GOT3 (cell line): ENCODE results near the gene NPNT.
"Not testable (repeated sequence)": the region's sequence is repeated elsewhere in the genome, so short reads cannot be mapped to it uniquely, and the experiment has no call there.

Experiments used
- DNase-seq: peaks from one replicate; lab custom pipeline; 2025; ENCODE audit warnings: mixed read lengths; lab: John Stamatoyannopoulos, UW

NPNT gene

DNA sequence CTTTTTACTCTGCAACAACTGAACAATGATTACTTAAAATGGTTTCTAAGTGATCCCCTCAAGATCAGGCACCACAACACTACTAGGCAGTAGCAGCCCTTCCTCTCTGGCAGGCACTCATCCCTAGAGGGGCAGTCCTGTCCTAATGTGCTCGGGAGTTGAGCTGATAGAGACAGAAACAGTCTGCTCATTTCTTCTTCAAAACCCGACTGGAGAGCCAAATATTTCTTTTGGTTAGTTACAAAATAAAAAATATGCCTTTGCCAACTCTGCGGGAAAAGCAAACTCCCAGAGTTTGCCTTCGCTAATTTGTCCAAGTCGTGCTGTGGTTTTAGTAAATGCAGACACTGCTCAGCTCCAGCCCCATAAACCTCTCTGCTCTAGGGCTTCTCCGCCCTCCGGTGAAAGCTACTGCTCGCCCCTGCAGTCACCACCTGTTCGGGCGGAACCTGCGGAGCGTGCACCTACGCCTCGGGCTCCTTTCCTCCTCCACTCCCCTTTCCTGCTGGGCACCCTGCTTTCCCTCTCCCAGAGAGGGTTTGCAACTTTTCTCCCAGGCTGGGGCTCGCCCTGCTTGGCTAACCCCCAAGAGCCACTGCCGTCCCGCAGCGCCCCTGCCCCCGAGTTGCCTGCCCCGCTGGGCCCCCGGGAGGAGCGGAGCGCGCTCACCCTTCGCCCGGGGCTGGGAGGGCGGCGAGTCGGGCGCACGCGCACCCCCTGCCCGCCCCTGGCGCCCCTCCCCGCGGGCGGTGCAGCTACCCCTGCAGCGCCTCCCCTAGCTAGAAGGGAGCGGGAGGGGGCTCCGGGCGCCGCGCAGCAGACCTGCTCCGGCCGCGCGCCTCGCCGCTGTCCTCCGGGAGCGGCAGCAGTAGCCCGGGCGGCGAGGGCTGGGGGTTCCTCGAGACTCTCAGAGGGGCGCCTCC lies at the start of gene NPNT:
TSS of gene NPNT (plus strand) at position 812 of the 923 bp plus-strand sequence. CDS start 182 bp downstream, outside the sequence.
- DNase-seq = no peak

GRCh38 chr4:105845559-105845958 lies 49.7 kb upstream of the NPNT start:
- no peak for DNase-seq

DNA sequence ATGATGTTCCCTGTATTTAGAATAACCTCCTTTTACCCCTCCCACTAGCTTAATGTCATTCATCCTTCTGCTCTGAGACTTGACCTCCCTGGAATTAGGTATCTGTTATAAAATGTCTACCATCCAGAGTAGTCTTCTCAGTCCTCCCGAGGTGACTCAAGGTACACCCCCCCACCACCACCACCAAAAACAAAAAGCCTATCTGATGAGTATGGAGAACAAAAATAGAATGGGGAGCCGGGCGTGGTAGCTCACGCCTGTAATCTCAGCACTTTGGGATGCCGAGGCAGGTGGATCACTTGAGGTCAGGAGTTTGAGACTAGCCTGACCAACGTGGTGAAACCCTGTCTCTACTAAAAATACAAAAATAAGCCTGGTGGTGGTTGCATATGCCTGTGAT lies 46.9 kb upstream of the NPNT start:
- DNase-seq = not testable (repeated sequence)

DNA sequence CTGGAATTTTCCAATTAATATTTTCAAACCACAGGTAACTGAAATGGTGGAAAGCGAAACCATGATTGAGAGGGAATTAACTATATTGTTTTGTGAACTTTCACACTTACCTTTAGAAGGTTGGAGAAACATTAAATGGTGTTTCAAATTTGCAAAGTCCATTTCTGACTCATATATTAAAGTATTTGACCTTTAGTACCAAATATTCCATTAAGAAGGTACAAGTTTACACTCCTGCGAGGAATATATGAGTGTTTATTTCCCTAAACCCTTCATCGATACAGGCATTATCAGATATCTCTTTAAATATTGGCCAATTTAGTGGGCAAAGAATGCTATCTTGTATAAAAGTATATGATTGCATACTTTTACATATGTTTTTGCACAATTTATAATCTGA lies 44.1 kb upstream of the NPNT start:
- no peak for DNase-seq

DNA sequence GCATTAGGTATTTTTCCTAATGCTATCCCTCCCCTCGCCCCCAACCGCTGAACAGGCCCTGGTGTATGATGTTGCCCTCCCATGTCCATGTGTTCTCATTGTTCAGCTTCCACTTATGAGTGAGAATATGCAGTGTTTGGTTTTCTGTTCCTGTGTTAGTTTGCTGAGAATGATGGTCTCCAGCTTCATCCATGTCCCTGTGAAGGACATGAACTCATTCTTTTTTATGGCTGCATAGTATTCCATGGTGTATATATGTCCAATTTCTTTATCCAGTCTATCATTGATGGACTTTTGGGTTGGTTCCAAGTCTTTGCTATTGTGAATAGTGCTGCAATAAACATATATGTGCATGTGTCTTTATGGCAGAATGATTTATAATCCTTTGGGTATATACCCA lies 43.0 kb upstream of the NPNT start:
- not testable (repeated sequence) for DNase-seq

DNA sequence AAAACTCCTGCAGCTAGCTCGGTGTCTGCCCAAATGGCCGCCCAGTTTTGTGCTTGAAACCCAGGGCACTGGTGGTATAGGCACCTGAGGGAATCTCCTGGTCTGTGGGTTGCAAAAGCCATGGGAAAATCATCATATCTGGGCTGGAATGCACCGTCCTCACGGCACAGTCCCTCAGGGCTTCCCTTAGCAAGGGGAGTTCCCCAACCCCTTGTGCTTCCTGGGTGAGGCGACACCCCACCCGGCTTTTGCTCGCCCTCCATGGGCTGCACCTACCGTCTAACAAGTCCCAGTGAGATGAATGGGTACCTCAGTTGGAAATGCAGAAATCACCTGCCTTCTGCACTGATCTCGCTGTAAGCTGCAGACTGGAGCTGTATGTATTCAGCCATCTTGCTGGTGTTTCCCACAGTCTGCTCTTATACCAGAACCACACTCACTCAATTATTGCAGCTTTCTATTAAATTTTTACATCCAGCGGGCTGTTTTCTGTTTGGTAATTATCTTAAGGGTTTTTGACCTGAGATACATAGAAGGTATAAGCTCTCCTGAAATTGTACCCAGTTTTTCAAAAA lies 36.7 kb upstream of the NPNT start:
- DNase-seq = no peak

GRCh38 chr4:105859233-105859632 lies 36.0 kb upstream of the NPNT start:
- no peak for DNase-seq

DNA sequence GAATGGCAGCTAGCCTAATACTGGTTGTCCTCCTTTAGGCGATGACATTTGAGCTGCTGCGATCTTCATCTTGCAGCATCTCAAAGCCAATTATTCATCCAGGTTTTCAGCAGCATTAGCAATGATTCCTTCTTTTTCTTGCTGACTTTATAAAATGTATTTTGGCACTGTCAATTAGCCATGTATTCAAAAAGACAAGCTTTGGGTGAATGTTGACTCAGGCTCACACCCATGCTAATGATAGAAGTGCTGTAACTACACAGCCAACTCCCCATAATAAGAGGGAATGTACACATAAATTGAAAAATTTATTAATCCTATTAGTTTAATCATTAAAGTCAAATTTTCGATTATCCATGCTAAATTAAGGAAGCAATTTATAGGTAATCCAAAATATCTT lies 24.3 kb upstream of the NPNT start:
- DNase-seq = no peak

DNA sequence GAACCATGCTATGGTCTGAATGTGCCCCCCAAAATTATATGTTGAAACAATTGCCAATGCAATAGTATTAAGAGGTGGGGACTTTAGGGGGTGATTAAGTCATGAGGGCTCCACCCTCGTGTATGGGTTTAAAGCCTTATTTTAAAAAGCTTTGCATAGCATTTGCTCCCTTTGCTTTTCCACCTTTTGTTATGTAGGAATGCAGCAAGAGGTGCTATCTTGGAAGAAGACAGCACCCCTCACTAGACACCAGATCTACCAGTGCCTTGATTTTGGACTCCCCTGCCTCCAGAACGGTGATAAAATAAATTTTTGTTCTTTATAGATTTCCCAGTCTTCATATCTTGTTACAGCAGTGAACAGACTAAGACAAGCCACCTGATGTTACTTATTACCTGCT lies 23.3 kb upstream of the NPNT start:
- DNase-seq = no peak

DNA sequence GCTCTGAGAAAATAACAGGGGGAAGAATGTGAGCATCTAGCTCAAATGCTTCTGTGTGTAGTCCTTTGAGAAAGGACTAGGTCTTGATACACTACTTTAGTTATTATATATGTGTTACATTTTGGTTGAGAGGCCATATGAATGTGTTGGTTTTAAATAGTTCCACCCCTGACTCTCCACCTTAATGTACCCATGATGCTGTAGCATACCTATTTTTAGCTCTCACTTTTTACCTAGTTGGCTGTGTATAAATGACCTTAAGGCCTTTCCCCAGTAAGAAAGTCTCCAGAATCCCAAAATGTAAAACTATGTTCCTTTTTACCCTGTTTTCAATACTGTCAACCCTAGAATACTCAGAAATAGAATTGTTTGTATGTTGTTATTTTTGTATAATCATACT lies 20.0 kb upstream of the NPNT start:
- no peak for DNase-seq

- DNase-seq = no peak
Observed at GRCh38 chr4:105878668-105879067, 16.6 kb upstream of the NPNT start.

DNA sequence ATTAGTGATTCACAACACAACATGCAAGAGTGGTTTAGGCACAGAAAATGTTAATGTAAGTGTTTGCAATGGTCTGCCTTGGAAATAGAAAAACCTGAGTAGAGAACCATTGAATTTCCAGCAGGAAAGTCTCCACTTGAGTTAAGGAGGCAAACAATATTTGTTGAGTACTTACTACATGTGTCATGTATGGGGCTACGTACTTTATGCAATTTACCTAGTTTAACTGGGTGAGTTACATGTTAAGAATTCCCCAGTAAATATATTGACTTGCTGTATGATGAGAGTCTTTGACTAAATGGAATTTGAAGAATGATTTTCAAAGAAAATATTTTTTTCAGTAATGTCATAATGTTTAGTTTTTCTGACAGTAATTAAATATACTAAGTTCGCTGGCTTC lies 7.8 kb upstream of the NPNT start:
- no peak for DNase-seq

DNA sequence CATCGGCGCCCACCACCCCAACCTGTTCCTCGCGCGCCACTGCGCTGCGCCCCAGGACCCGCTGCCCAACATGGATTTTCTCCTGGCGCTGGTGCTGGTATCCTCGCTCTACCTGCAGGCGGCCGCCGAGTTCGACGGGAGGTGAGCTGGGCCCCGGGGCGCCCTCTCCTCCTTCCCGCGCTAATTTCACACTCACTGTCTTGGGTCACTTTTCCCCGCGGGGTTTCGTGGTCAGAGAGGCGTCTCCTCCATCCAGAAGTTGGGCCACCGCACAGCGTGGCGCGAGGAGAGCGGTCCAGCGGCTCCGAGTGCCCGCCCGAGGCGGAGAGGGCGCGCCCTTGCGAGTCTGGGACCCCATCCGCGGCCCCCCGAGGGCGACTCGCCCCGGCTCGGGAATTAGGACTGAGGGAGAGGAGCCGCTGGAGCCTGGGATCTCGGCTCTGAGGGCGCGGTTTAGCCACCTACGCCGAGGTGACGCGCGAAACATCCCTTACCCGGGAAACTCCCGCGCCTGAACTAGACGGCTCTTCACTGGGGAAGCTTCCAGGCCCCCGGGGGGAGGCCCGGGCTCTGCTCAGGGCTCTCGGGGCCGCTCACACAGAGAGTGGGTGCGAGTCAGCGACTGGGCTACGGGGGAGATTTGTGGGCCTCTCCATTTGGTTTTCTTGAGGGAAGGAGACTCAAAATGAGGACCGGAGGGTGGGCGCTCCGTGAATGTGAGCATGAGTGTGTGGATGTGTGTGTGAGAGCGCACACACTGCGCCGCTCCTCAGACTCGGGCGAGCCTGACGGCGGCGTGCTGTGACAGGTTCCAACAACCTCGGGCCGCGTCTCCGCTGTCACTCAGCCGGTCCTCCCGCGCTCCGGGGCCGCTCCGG lies 551 bp downstream of the NPNT start:
- no peak for DNase-seq

DNA sequence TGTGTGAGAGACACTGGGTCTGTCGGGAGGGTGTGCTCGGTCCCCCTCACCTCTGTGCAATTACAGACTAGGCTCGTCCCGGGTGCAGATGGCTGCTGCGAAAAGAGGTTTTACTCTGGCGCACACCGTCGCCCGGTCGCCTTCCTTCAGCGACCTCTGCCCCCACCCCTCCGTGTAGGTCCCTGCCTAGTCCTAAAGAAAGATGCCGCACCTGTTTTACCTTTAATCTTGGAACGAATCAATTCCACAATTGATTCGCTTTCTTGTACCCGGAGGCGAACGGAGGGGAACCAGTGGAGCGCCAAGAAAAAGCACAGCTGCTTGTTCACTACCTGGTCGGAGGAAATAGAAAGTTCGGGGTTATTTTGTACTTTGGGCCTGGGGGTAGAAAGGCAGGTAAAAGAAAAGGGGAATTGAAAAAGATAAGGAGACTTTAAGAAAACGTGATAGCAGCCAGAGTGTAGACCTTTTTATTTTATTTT lies 1.2 kb downstream of the NPNT start:
- DNase-seq = no peak

DNA sequence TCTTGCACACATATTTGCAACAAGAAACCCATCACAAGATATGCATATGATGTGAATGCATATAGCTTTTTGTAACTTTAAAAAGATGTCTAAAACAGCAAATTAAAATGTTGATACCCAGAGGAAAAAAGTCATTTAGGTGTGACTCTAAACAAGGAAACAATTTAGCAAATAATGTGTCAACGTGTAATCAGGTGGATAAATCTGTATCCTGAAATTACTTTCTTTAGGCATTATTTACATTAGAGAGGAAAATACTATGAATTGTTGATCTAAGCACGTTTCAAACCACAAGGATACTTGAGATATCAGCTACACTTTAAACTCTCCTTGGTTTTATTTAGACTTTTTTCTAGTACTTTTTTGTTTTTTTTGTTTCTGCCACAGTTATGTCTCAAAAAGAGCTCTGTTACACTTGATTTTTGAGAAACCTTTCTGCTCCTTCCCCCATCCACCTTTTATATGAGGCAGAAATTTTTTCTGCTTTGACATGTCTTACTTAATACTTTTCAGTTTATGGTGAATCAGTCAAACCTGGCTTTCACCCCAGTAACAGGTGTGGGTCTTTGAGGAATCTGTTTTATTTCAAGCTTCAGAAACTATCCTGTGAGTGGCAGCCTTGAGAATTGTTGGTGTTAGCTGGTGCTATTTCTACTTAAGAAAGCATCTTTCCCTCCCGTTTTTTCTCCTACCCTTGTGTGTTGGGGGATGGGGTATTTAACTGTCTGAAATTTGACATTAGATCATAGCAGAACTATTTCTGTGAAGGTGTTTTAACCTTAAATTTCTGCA lies 1.9 kb downstream of the NPNT start:
- DNase-seq = no peak

DNA sequence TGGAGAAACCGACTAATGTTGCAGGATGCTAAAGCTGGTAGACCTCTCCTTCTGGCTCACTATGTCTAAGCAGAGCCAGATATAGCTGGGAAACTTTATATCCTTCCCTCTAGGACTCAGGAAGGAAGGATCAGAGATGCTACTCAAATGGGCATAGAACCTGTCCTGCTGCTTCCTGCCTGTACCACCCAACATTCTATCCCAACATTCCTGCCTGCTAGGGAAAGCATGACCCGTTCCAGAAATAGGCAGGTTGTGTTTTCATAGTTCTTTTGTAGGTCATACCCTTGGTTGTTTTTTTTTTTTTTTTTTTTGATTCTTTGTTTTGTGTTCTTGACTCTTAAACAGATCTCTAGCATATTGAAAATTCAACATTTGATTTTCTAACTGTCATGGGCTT lies 5.3 kb downstream of the NPNT start:
- DNase-seq = no peak

- no peak for DNase-seq
Observed at GRCh38 chr4:105902550-105903262, 7.4 kb downstream of the NPNT start.

- no peak for DNase-seq
Observed at GRCh38 chr4:105909787-105910281, 14.6 kb downstream of the NPNT start.

DNA sequence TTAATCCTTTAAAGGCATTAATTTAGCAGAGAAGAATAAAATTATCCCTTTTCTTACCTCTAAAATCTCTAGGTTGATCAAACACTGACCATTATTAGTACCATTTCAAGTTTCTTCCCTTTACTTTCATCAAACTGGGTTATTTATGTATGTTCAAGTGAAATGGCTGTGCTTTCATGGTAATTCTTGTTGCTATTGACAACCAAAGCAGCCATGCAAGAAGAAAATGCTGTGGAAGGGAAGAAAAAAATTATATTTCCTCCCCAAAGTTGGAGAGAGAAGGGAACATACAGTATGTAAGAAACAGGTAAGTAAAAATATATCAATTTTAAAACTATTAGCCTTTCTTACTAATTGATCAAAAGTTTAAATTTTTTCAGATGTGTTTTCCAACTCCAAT lies 16.2 kb downstream of the NPNT start:
- DNase-seq = no peak

DNA sequence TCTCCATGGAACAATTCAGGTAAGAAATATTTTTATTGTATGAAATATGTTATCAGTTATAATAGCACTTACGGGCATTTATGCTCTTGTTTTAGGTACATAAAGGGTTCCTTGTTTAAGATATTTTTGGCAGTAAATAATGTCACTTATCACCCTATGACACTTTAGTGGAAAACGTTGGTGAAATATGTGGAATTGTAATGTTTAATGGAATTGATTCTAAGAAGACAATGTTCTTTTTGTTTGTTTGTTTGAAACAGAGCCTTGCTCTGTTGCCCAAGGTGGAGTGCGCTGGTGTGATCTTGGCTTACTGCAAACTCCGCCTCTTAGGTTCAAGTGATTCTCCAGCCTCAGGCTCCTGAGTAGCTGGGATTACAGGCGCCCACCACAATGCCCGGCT lies 17.4 kb downstream of the NPNT start:
- DNase-seq = no peak

DNA sequence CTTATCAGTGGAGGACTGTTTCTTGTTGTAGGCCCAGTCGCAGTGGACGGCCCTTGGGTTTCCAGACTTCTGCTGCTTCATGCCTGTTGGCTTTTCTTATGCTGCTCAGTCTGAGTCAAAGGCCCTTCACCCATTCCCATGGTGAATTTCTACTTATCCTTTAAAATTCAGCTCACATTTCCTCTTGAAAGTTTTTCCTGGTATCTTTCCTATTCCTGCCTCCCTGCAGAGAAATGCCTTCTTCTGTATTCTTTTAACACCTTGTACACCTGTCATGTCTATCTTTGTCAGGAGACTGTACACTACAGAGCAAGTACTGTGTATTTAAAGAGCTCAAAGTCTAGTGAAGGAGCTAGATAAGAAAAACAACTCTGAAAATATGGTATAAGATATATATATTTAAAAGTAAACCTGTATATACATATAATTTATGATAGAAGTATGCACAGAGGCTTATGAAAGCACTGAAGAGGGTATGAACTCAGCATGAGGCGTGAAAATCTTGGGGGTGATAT lies 22.0 kb downstream of the NPNT start:
- no peak for DNase-seq
